Gastrocnemius medialis (tissue), 4 donors: ENCODE measurements around the gene PLB1. TPM values are rescaled to one million over a fixed set of nuclear protein-coding genes. Genes with fewer than 3 reads are reported as not detected.

Experiments used
- ATAC-seq, 2 donors: fragments of 150-250 bp; one replicate each; pipeline ENCODE4 v1.9.1; 2016
- DNase-seq, 2 donors: peaks; one replicate each; pipeline ENCODE4 v3.0.0-alpha.2; 2019
- H3K27ac ChIP-seq, 4 donors: fragments of 200-600 bp; sonication (generic); 1 replicate in 1 of 4; 2 replicates in 3 of 4; pipeline ENCODE4 v1.5.1; 2016 to 2018; ENCODE audit warnings: mild to moderate bottlenecking in 2 of 4, moderate library complexity in 1 of 4
- H3K27me3 ChIP-seq, 3 donors: fragments of 200-600 bp; sonication (generic) in 2 of 3; 1 replicate in 1 of 3; 2 replicates in 2 of 3; pipeline versions ENCODE4 v1.5.1 to v1.6.0; 2016 to 2019; ENCODE audit warnings: mild to moderate bottlenecking in 1 of 3, moderate library complexity in 1 of 3
- H3K36me3 ChIP-seq, 2 donors: fragments of 200-600 bp; sonication (generic) in 1 of 2; one replicate each; pipeline ENCODE4 v1.5.1; 2017 to 2018
- H3K4me1 ChIP-seq, 2 donors: fragments of 200-600 bp; sonication (generic) in 1 of 2; one replicate each; pipeline ENCODE4 v1.5.1; 2016 to 2017; ENCODE audit warnings: mild to moderate bottlenecking in 2 of 2
- H3K4me3 ChIP-seq, 4 donors: fragments of 200-600 bp; sonication (generic) in 3 of 4; 1 replicate in 1 of 4; 2 replicates in 3 of 4; pipeline ENCODE4 v1.5.1; 2016 to 2019; ENCODE audit warnings: mild to moderate bottlenecking in 2 of 4
- H3K9me3 ChIP-seq, 3 donors: fragments of 200-600 bp; sonication (generic) in 2 of 3; 1 replicate in 1 of 3; 2 replicates in 2 of 3; pipeline ENCODE4 v1.5.1; 2016 to 2019
- POLR2A ChIP-seq, 2 donors: fragments of 450-650 bp; IDR thresholded peaks; one replicate each; pipeline ENCODE4 v1.6.1; 2017; ENCODE audit warnings: antibody characterized with exemption in 2 of 2, mild to moderate bottlenecking in 2 of 2, moderate library complexity in 2 of 2
- in situ Hi-C, 4 donors: fragments of 200-750 bp; cut with MboI; loops; one replicate each; pipeline versions ENCODE4 v1.15.0 to v1.8.0; 2017; ENCODE audit warnings: low sequenced_read_pairs in 4 of 4
- intact Hi-C: fragments of 100-400 bp; cut with DNase I; formaldehyde crosslinking; loops from one replicate; pipeline ENCODE4 v1.15.1; 2023; ENCODE audit warnings: low total_unique reads
- total RNA-seq, 4 donors: library from RNA; depleted of rRNA; stranded (reverse); fragments of >200 nt; gene quantifications; one replicate each; pipeline versions ENCODE4 v1.1.0 to v1.2.3, GENCODE V29; 2016
- TF ChIP-seq, protein P1 (sequence below), 5 experiments: fragments of 450-650 bp in 3 of 5; fragments of 200-600 bp in 2 of 5; sonication (generic) in 2 of 5; IDR thresholded peaks in 4 of 5; conservative IDR thresholded peaks in 1 of 5; 1 replicate in 4 of 5; 2 replicates in 1 of 5; pipeline ENCODE4 v1.5.1; 2016 to 2019; ENCODE audit warnings: antibody characterized with exemption in 5 of 5, mild to moderate bottlenecking in 3 of 5, moderate library complexity in 3 of 5

Gene PLB1
- total RNA-seq, 4 donors from 2014 or later: 1.2 to 4.3 (median 2.8) TPM

DNA sequence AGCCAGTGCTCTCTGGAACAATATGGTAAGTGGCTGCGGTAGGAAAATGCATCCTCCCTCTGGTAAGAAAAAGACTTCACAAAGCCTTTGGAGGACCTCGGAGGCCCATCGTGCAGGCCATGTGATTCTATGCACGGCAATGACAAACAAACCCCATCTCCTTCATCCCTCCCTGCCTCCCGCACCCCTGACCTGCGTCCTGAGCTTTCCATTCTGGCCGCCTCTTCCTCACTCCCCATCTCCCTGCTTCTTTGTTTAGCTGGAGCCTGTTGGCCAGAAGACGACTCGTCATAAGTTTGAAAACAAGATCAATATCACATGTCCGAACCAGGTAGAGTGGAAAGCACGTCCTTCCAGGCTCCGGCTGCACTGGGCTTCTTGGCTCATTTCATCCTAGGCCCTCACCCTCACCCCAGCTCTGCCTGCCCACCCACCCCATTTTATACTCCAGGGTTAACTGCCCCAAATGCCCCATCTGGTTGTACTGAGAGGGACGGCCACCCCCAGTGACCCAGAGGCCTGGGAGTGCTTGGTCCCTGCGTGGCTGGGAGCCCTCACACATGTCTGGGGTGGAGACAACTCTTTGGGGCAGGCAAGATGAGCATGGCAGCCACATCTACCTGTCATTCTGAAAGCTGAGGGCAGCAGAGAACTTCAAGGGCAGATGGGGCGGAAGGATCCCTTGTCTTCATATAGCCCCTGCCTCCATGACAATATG is 94.0 kb downstream of the PLB1 start:
- TF ChIP-seq, protein P1, sequence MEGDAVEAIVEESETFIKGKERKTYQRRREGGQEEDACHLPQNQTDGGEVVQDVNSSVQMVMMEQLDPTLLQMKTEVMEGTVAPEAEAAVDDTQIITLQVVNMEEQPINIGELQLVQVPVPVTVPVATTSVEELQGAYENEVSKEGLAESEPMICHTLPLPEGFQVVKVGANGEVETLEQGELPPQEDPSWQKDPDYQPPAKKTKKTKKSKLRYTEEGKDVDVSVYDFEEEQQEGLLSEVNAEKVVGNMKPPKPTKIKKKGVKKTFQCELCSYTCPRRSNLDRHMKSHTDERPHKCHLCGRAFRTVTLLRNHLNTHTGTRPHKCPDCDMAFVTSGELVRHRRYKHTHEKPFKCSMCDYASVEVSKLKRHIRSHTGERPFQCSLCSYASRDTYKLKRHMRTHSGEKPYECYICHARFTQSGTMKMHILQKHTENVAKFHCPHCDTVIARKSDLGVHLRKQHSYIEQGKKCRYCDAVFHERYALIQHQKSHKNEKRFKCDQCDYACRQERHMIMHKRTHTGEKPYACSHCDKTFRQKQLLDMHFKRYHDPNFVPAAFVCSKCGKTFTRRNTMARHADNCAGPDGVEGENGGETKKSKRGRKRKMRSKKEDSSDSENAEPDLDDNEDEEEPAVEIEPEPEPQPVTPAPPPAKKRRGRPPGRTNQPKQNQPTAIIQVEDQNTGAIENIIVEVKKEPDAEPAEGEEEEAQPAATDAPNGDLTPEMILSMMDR (IDR thresholded peaks at IDR 0.05 in 4 of 5, conservative IDR thresholded peaks at IDR 0.05 in 1 of 5): no peak
- no peak for TF ChIP-seq POLR2A (IDR thresholded peaks at IDR 0.05)
- ATAC-seq (no peak), DNase-seq (no peak)
- Histone ChIP-seq H3K27ac (peak overlapping the region in 1 of 4 donors; percentile 99), H3K27me3 (no peaks in the 10 kb centered on the region), H3K36me3 (no peaks in the 10 kb centered on the region), H3K4me1 (peaks cover 45 to 49% of the 10 kb centered on the region in 2 donors), H3K9me3 (no peaks in the 10 kb centered on the region), H3K4me3 (no peak overlapping the region)
- intact Hi-C loops: loop anchor here (10.0 kb wide), 1 partner anchor 1555 kb away; the partner anchor contains the start of gene YPEL5
- in situ Hi-C loops: loop anchor here (5.0 to 10.0 kb wide), 2 partner anchors 162 to 165 kb away; partner anchors contain the start of gene PPP1CB (in 4 of the 4)

DNA sequence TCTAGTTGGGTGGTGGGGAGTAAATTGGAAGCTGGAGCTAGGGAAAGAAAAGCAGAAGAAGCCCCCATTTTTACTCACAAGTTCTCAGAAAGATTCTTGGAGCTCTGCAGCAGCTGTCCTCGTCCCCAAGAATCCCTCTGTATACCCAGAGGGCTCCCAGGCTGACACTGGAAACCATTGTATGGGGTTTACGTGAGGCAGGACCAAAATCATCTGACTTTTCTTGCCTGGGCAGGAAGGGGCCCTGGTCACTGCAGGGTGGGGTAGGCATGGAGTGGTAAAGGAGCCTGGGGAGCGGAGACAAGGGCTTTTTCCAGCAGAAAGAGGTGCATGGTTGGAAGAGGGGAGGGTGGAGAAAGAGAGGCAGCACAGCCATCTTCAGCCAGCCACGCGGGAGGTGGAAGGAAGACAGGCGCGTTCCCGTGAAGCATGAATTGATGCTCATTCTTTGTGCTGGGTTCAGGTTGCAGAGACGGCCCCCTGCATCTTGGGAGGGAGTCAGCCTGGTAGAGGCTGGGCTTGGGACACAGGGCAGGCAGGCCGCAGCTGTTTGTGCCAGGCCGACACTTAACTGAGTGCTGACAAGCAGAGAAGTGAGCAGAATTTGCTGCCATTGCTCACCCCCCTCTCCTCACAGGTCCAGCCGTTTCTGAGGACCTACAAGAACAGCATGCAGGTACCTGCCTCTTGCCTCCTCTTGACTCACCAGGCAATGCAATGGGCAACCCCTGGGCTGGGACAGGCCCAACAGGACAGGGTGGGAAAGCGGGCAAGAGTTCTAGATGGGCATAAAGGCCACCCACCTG is 94.8 kb downstream of the PLB1 start:
- H3K4me3 ChIP-seq: no peak overlapping the region
- TF ChIP-seq, protein P1 (IDR thresholded peaks at IDR 0.05 in 4 of 5, conservative IDR thresholded peaks at IDR 0.05 in 1 of 5): no peak
- H3K4me1 ChIP-seq: peaks cover 43% of the 10 kb centered on the region in 2 donors
- in situ Hi-C loops (loop anchor here in 2 of 4 donors (10.0 kb wide), 1 partner anchor 164 kb away; the partner anchor contains the start of gene PPP1CB (in 2 of the 2)), intact Hi-C loops (loop anchor here (10.0 kb wide), 1 partner anchor 1554 kb away; the partner anchor contains the start of gene YPEL5)
- DNase-seq (no peak), ATAC-seq (no peak)
- H3K9me3 ChIP-seq: no peaks in the 10 kb centered on the region
- H3K27me3 ChIP-seq: no peaks in the 10 kb centered on the region
- no peak overlapping the region for H3K27ac ChIP-seq
- H3K36me3 ChIP-seq: no peaks in the 10 kb centered on the region

DNA sequence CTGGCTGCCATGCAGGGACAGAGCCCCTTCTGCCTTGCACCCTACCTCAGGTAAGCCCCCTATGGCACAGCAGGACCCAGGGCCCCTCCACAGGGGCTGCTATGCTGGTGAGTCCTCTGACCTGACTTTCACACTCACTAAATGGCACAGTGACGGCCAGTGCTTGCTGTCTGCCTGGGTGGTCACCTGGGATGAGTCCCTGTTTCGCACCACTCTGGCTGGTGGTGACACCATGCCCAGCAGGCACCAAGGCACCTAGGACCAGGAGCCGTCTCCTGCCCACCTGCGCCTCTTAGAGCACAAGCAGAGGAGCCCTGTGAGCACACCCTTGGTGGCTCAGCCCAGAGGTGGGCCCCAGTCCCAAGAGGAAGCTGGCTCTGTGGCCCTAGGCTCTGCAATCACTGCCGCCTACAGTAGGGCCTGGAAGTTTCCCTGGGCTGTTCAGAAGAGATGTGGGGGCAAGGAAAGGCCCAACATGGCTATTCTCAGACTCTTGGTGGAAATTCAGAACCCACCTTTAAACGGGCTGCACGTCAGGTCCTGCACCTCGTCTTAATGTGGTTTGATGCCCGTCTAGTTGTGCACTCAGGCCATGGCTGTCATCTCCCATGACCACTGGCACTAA is 96.0 kb downstream of the PLB1 start:
- intact Hi-C loops: loop anchor here (10.0 kb wide), 1 partner anchor 1553 kb away; the partner anchor contains the start of gene YPEL5
- no peaks in the 10 kb centered on the region for H3K9me3 ChIP-seq
- H3K27me3 ChIP-seq: no peaks in the 10 kb centered on the region
- no peak overlapping the region for H3K27ac ChIP-seq
- TF ChIP-seq POLR2A (IDR thresholded peaks at IDR 0.05): no peak
- TF ChIP-seq, protein P1 (IDR thresholded peaks at IDR 0.05 in 4 of 5, conservative IDR thresholded peaks at IDR 0.05 in 1 of 5): no peak
- in situ Hi-C loops: loop anchor here in 2 of 4 donors (10.0 kb wide), 1 partner anchor 163 kb away; the partner anchor contains the start of gene PPP1CB (in 2 of the 2)
- DNase-seq (peak in 1 of 2 donors; percentile 10), ATAC-seq (no peak)
- peaks cover 38 to 41% of the 10 kb centered on the region in 2 donors for H3K4me1 ChIP-seq
- no peaks in the 10 kb centered on the region for H3K36me3 ChIP-seq
- no peak overlapping the region for H3K4me3 ChIP-seq

DNA sequence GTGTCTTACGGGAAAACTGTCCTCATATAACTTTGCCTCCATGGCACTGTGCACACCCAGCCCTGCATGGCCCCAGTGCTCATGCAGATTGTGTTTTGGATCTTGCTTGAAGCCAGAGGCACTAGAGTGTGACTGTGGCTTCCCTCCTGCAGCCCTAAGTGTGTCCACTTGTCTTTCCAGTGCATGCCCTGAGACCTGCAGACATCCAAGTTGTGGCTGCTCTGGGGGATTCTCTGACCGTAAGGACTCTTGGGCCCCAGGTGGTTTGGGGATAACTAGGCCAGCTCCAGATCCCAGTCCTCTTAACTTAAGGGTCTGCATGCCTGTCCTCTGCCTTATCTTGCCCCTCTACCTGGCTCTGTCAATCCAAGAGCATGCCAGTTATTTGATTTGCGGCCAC is 96.6 kb downstream of the PLB1 start:
- peak in 1 of 2 donors; percentile 6 for DNase-seq
- in situ Hi-C loops (loop anchor here in 2 of 4 donors (10.0 kb wide), 1 partner anchor 162 kb away; the partner anchor contains the start of gene PPP1CB (in 2 of the 2)), intact Hi-C loops (loop anchor here (10.0 kb wide), 1 partner anchor 1552 kb away; the partner anchor contains the start of gene YPEL5)
- Histone ChIP-seq H3K4me1 (peaks cover 35 to 38% of the 10 kb centered on the region in 2 donors), H3K27ac (no peak overlapping the region), H3K9me3 (no peaks in the 10 kb centered on the region), H3K36me3 (no peaks in the 10 kb centered on the region), H3K27me3 (no peaks in the 10 kb centered on the region), H3K4me3 (no peak overlapping the region)
- ATAC-seq: no peak
- TF ChIP-seq POLR2A (IDR thresholded peaks at IDR 0.05): no peak
- TF ChIP-seq, protein P1 (IDR thresholded peaks at IDR 0.05 in 4 of 5, conservative IDR thresholded peaks at IDR 0.05 in 1 of 5): no peak
